Vagina (tissue), 2 donors: Measurements from ENCODE around the gene PREPL. TPM values are rescaled to one million over a fixed set of nuclear protein-coding genes. Genes with fewer than 3 reads are reported as not detected.

Experiments
- DNase-seq, 2 donors: peaks; one replicate each; pipeline ENCODE4 v3.0.0-alpha.2; 2017; ENCODE audit errors: extremely low spot score in 2 of 2
- H3K27ac ChIP-seq: fragments of 200-600 bp; sonication (generic); one replicate; pipeline ENCODE4 v1.5.1; 2019
- H3K27me3 ChIP-seq: fragments of 200-600 bp; sonication (generic); one replicate; pipeline ENCODE4 v1.5.1; 2019
- H3K36me3 ChIP-seq, 2 donors: fragments of 200-600 bp; sonication (generic); one replicate each; pipeline ENCODE4 v1.5.1; 2017 to 2019
- H3K4me1 ChIP-seq: fragments of 200-600 bp; sonication (generic); one replicate; pipeline ENCODE4 v1.5.1; 2019
- H3K4me3 ChIP-seq, 2 donors: fragments of 200-600 bp; sonication (generic); 1 replicate in 1 of 2; 2 replicates in 1 of 2; pipeline ENCODE4 v1.5.1; 2016 to 2019
- H3K9me3 ChIP-seq: fragments of 200-600 bp; sonication (generic); one replicate; pipeline ENCODE4 v1.5.1; 2019
- CTCF ChIP-seq, 3 experiments: fragments of 450-650 bp in 2 of 3; fragments of 200-600 bp in 1 of 3; sonication (generic) in 1 of 3; IDR thresholded peaks; one replicate each; pipeline ENCODE4 v1.5.1; 2017 to 2019; ENCODE audit warnings: antibody characterized with exemption in 3 of 3, mild to moderate bottlenecking in 2 of 3, moderate library complexity in 2 of 3
- POLR2A ChIP-seq, 2 donors: fragments of 450-650 bp; IDR thresholded peaks; one replicate each; pipeline ENCODE4 v1.6.1; 2017; ENCODE audit warnings: antibody characterized with exemption in 2 of 2, mild to moderate bottlenecking in 2 of 2, moderate library complexity in 2 of 2
- POLR2AphosphoS5 ChIP-seq, 2 donors: sonication (generic); formaldehyde crosslinking; IDR thresholded peaks; one replicate each; pipeline ENCODE4 v1.9.0; 2017; ENCODE audit warnings: antibody characterized with exemption in 2 of 2, mild to moderate bottlenecking in 2 of 2, low read depth in 1 of 2; ENCODE audit not compliant: insufficient read depth in 1 of 2
- intact Hi-C: fragments of 100-400 bp; cut with DNase I; formaldehyde crosslinking; loops from one replicate; pipeline ENCODE4 v1.15.1; 2023
- total RNA-seq: library from RNA; depleted of rRNA; stranded (reverse); fragments of >200 nt; gene quantifications from one replicate; pipeline ENCODE4 v1.2.3, GENCODE V29; 2016

PREPL gene
- total RNA-seq, 1 donor from 2014 or later, result 38.3 TPM

- Histone ChIP-seq H3K27me3 (no peaks in the 10 kb centered on the region), H3K9me3 (no peaks in the 10 kb centered on the region), H3K4me1 (no peaks in the 10 kb centered on the region), H3K27ac (no peak overlapping the region), H3K36me3 (no peaks in the 10 kb centered on the region), H3K4me3 (no peak overlapping the region)
- no peak for TF ChIP-seq CTCF (IDR thresholded peaks at IDR 0.05)
- TF ChIP-seq POLR2A (IDR thresholded peaks at IDR 0.05), result no peak
- TF ChIP-seq POLR2AphosphoS5 (IDR thresholded peaks at IDR 0.05; ENCODE audit: insufficient read depth in 1 of 2, low read depth in 1 of 2), result no peak
- DNase-seq, result no peak
- intact Hi-C loops, result loop anchor here (10.0 kb wide), 1 partner anchor 52 kb away; no protein-coding TSS in a partner anchor
Observed at GRCh38 chr2:44296653-44297052, 64.6 kb downstream of the PREPL start.

GRCh38 chr2:44295633-44296359 is 65.5 kb downstream of the PREPL start:
- intact Hi-C loops, result loop anchor here (10.0 kb wide), 1 partner anchor 51 kb away; no protein-coding TSS in a partner anchor
- no peak for DNase-seq
- H3K27me3 ChIP-seq, result no peaks in the 10 kb centered on the region

GRCh38 chr2:44295113-44295512 is 66.2 kb downstream of the PREPL start:
- TF ChIP-seq POLR2AphosphoS5 (IDR thresholded peaks at IDR 0.05; ENCODE audit: insufficient read depth in 1 of 2, low read depth in 1 of 2) (no peak), CTCF (IDR thresholded peaks at IDR 0.05) (no peak), POLR2A (IDR thresholded peaks at IDR 0.05) (no peak)
- H3K4me1 ChIP-seq, result no peaks in the 10 kb centered on the region
- intact Hi-C loops, result loop anchor here (10.0 kb wide), 1 partner anchor 50 kb away; no protein-coding TSS in a partner anchor
- H3K9me3 ChIP-seq, result no peaks in the 10 kb centered on the region
- no peak for DNase-seq
- H3K27ac ChIP-seq, result no peak overlapping the region
- no peaks in the 10 kb centered on the region for H3K27me3 ChIP-seq
- no peaks in the 10 kb centered on the region for H3K36me3 ChIP-seq
- H3K4me3 ChIP-seq, result no peak overlapping the region

More at GRCh38 chr2:44295633-44296359, 65.5 kb downstream of the PREPL start:
- Histone ChIP-seq H3K27ac (no peak overlapping the region), H3K4me1 (no peaks in the 10 kb centered on the region), H3K36me3 (no peaks in the 10 kb centered on the region), H3K4me3 (no peak overlapping the region), H3K9me3 (no peaks in the 10 kb centered on the region)
- no peak for TF ChIP-seq POLR2AphosphoS5 (IDR thresholded peaks at IDR 0.05; ENCODE audit: insufficient read depth in 1 of 2, low read depth in 1 of 2)
- no peak for TF ChIP-seq CTCF (IDR thresholded peaks at IDR 0.05)
- TF ChIP-seq POLR2A (IDR thresholded peaks at IDR 0.05), result no peak

- no peak for DNase-seq
- Histone ChIP-seq H3K27me3 (no peaks in the 10 kb centered on the region), H3K27ac (no peak overlapping the region), H3K4me1 (no peaks in the 10 kb centered on the region), H3K9me3 (no peaks in the 10 kb centered on the region), H3K4me3 (no peak overlapping the region), H3K36me3 (no peaks in the 10 kb centered on the region)
- peak in 1 of 3 experiments; percentile 25 for TF ChIP-seq CTCF (IDR thresholded peaks at IDR 0.05)
- TF ChIP-seq POLR2A (IDR thresholded peaks at IDR 0.05), result no peak
- no peak for TF ChIP-seq POLR2AphosphoS5 (IDR thresholded peaks at IDR 0.05; ENCODE audit: insufficient read depth in 1 of 2, low read depth in 1 of 2)
- intact Hi-C loops, result loop anchor here (10.0 kb wide), 1 partner anchor 47 kb away; no protein-coding TSS in a partner anchor
Observed at GRCh38 chr2:44291281-44292248, 69.7 kb downstream of the PREPL start.
